ENCODE measurements around the gene WRNIP1. TPM values are rescaled to one million over a fixed set of nuclear protein-coding genes. Genes with fewer than 3 reads are reported as not detected.
A peak's percentile ranks its signal among the peaks of the same experiment; 100 is the strongest.

Gene WRNIP1
- total and polyA plus RNA-seq, 9 of the 15 experiments (the other 6 are each of a cell fraction or from before 2014, with no cell fraction given), result 13.2 to 63.6 (median 48.6) TPM

- TF ChIP-seq ZBTB11 (CRISPR knock-in tag; IDR thresholded peaks at IDR 0.05) (no peak), TAF9B (IDR thresholded peaks at IDR 0.05; ENCODE audit: partially characterized antibody) (no peak), FOXM1 (IDR thresholded peaks at IDR 0.05; ENCODE audit: low read depth) (no peak), FOXM1 (CRISPR knock-in tag; IDR thresholded peaks at IDR 0.05; ENCODE audit: low read depth) (no peak; the same call in 1 of the 2 replicates), SMAD2 (IDR thresholded peaks at IDR 0.05; ENCODE audit: low read depth, low read length) (no peak), ZNF146 (CRISPR knock-in tag; IDR thresholded peaks at IDR 0.05; ENCODE audit: unreplicated experiment) (peak; percentile 6), PHTF2 (CRISPR knock-in tag; IDR thresholded peaks at IDR 0.05) (no peak), ZC3H11A (IDR thresholded peaks at IDR 0.05; ENCODE audit: low read depth, low read length) (no peak), MBD2 (IDR thresholded peaks at IDR 0.05; ENCODE audit: borderline replicate concordance, low read depth) (no peak), TEAD2 (tag; IDR thresholded peaks at IDR 0.05) (no peak), PHF21A (IDR thresholded peaks at IDR 0.05; ENCODE audit: borderline replicate concordance, low read depth) (no peak), ARID3A (IDR thresholded peaks at IDR 0.05; ENCODE audit: borderline replicate concordance, low read depth, low read length) (no peak), ETS2 (tag; IDR thresholded peaks at IDR 0.05; ENCODE audit: borderline replicate concordance, poor library complexity, severe bottlenecking) (no peak), SREBF2 (CRISPR knock-in tag; IDR thresholded peaks at IDR 0.05) (no peak), SMAD1 (IDR thresholded peaks at IDR 0.05; ENCODE audit: low read depth, low read length, partially characterized antibody) (no peak), E2F8 (IDR thresholded peaks at IDR 0.05; ENCODE audit: low read depth, partially characterized antibody) (no peak), PRPF4 (IDR thresholded peaks at IDR 0.05; ENCODE audit: insufficient read depth, low read depth, low read length, poor library complexity, severe bottlenecking) (no peak), NFE2L1 (tag; IDR thresholded peaks at IDR 0.05; ENCODE audit: borderline replicate concordance, low read depth) (no peak), ZNF41 (CRISPR knock-in tag; conservative IDR thresholded peaks at IDR 0.05) (no peak)
Observed at GRCh38 chr6:2765896-2766766, 938 bp downstream of the WRNIP1 start (continued).
